ENCODE measurements around the gene NPPB. TPM values are rescaled to one million over a fixed set of nuclear protein-coding genes. Genes with fewer than 3 reads are reported as not detected.
A peak's percentile ranks its signal among the peaks of the same experiment; 100 is the strongest.

Gene NPPB
- total and polyA plus RNA-seq, 9 of the 15 experiments (the other 6 are each of a cell fraction or from before 2014, with no cell fraction given), result not detected

GRCh38 chr1:11898831-11899467 lies 40.2 kb upstream of the NPPB start (continued):
- TF ChIP-seq AFF1 (IDR thresholded peaks at IDR 0.05; ENCODE audit: low read depth in 1 of 2, partially characterized antibody in 2 of 2) (peak in 1 of 2 experiments; percentile 57), ZNF695 (CRISPR knock-in tag; IDR thresholded peaks at IDR 0.05) (no peak), EHMT2 (IDR thresholded peaks at IDR 0.05) (peak; percentile 91), UBTF (IDR thresholded peaks at IDR 0.05; ENCODE audit: borderline replicate concordance in 1 of 2, low read depth in 2 of 2, low read length in 2 of 2) (no peak), NFE2 (IDR thresholded peaks at IDR 0.05; ENCODE audit: low read depth) (no peak), GATA2 (CRISPR knock-in tag; IDR thresholded peaks at IDR 0.05) (no peak), ZNF511 (CRISPR knock-in tag; IDR thresholded peaks at IDR 0.05) (peak; percentile 86), SP2 (IDR thresholded peaks at IDR 0.05; ENCODE audit: extremely low read depth, low read depth, low read length, poor library complexity, severe bottlenecking) (no peak), SREBF1 (IDR thresholded peaks at IDR 0.05; ENCODE audit: borderline replicate concordance, low read depth, low read length) (no peak), NCOA1 (IDR thresholded peaks at IDR 0.05; ENCODE audit: low read depth) (no peak), ZNF282 (CRISPR knock-in tag; IDR thresholded peaks at IDR 0.05) (no peak), XRCC5 (IDR thresholded peaks at IDR 0.05; ENCODE audit: low read depth, low read length) (0 out of 2 replicates have a peak, but pooled peaks have one; percentile 51)

Data from K562 (cell line).